ENCODE data around the gene PRKAA1. TPM values are rescaled to one million over a fixed set of nuclear protein-coding genes. Genes with fewer than 3 reads are reported as not detected.

Gene PRKAA1
- total and polyA plus RNA-seq, 9 donors: 22.9 to 77.1 (median 58.1) TPM

- 18 to 35% (median 30%) methylated on average over 2 of the region's 2 CpGs for WGBS, 3 donors
- intact Hi-C loops (cut with DNase I): no loop called here
- no peak overlapping the region for H3K27ac ChIP-seq
These were observed 44.2 kb upstream of the PRKAA1 start for GRCh38 chr5:40842351-40842750.

GRCh38 chr5:40841068-40841805 lies 43.1 kb upstream of the PRKAA1 start, which contains the start of gene CARD6:
Gene CARD6, plus strand, starts transcription at chr5:40841367. Its CDS starts 16 bp downstream, at chr5:40841383.
- peak within 1 kb of the TSS; percentile 31 for H3K4me3 ChIP-seq
- WGBS, 3 donors: 12 to 26% (median 13%) methylated on average over 9 of the region's 9 CpGs
- intact Hi-C loops (cut with DNase I): no loop called here
- no peak within 1 kb of the TSS for H3K27ac ChIP-seq
- H3K36me3 ChIP-seq: no peaks in the 10 kb centered on the region
- no peak for DNase-seq
- TF ChIP-seq POLR2A (IDR thresholded peaks at IDR 0.05) (no peak), EP300 (IDR thresholded peaks at IDR 0.05) (no peak), CTCF (IDR thresholded peaks at IDR 0.05) (no peak)
- no peaks in the 10 kb centered on the region for H3K27me3 ChIP-seq
- no peaks in the 10 kb centered on the region for H3K9me3 ChIP-seq
- H3K4me1 ChIP-seq (ENCODE audit: insufficient read depth): peaks cover 5% of the 10 kb centered on the region

More at GRCh38 chr5:40842351-40842750, 44.2 kb upstream of the PRKAA1 start:
- Histone ChIP-seq H3K4me3 (peak overlapping the region; percentile 31), H3K27me3 (no peaks in the 10 kb centered on the region), H3K4me1 (ENCODE audit: insufficient read depth) (peaks cover 5% of the 10 kb centered on the region), H3K9me3 (no peaks in the 10 kb centered on the region), H3K36me3 (no peaks in the 10 kb centered on the region)
- DNase-seq: no peak
- TF ChIP-seq POLR2A (IDR thresholded peaks at IDR 0.05) (no peak), EP300 (IDR thresholded peaks at IDR 0.05) (no peak), CTCF (IDR thresholded peaks at IDR 0.05) (no peak)

- H3K36me3 ChIP-seq: no peaks in the 10 kb centered on the region
- 91 to 94% (median 93%) methylated on average over 6 of the region's 6 CpGs for WGBS, 3 donors
- no peak overlapping the region for H3K4me3 ChIP-seq
- TF ChIP-seq EP300 (IDR thresholded peaks at IDR 0.05) (no peak), POLR2A (IDR thresholded peaks at IDR 0.05) (no peak), CTCF (IDR thresholded peaks at IDR 0.05) (no peak)
- peaks cover 6% of the 10 kb centered on the region for H3K4me1 ChIP-seq (ENCODE audit: insufficient read depth)
- intact Hi-C loops (cut with DNase I): loop anchor here in 1 of 4 donors (10.0 kb wide), 1 partner anchor 83 kb away; the partner anchor contains the start of gene TTC33
- H3K27me3 ChIP-seq: no peaks in the 10 kb centered on the region
- H3K9me3 ChIP-seq: no peaks in the 10 kb centered on the region
- no peak overlapping the region for H3K27ac ChIP-seq
- DNase-seq: no peak
These were observed 39.9 kb upstream of the PRKAA1 start for GRCh38 chr5:40838086-40838485.

- no peaks in the 10 kb centered on the region for H3K36me3 ChIP-seq
- no peaks in the 10 kb centered on the region for H3K9me3 ChIP-seq
- H3K4me3 ChIP-seq: peak within 1 kb of the TSS; percentile 72
- WGBS, 3 donors: 1% methylated on average over 61 of the region's 61 CpGs
- DNase-seq: peak; percentile 95 to 97 (median 96)
- H3K27ac ChIP-seq: peak within 1 kb of the TSS; percentile 90 to 92
- H3K4me1 ChIP-seq (ENCODE audit: insufficient read depth): peaks cover 2% of the 10 kb centered on the region
- no peaks in the 10 kb centered on the region for H3K27me3 ChIP-seq
- intact Hi-C loops (cut with DNase I): loop anchor here in 1 of 4 donors (10.0 kb wide), 1 partner anchor 80 kb away; the partner anchor contains the start of gene TTC33
- no peak for TF ChIP-seq CTCF (IDR thresholded peaks at IDR 0.05)
- peak; percentile 80 for TF ChIP-seq POLR2A (IDR thresholded peaks at IDR 0.05)
These were observed 36.9 kb upstream of the PRKAA1 start, which contains the start of gene RPL37 for GRCh38 chr5:40834849-40835787. Gene RPL37, minus strand, starts transcription at chr5:40835222. Its CDS starts 37 bp downstream, at chr5:40835185.
